ENCODE results near the gene TIGAR.

The TIGAR gene

GRCh38 chr12:4289231-4289878 lies 31.7 kb upstream of the TIGAR start:
- Histone ChIP-seq H3K27me3 (replicated peaks; ENCODE audit: control insufficient read depth, insufficient read depth, low read length) (no peaks in the 10 kb centered on the region), H3K36me3 (ENCODE audit: control insufficient read depth, insufficient read depth, low read length) (peaks cover 60% of the 10 kb centered on the region), H3K4me3 (replicated peaks; ENCODE audit: low read depth, low read length) (no peak overlapping the region)
- DNase-seq (ENCODE audit: extremely low read depth, insufficient read length): no peak
- TF ChIP-seq CTCF (IDR thresholded peaks at IDR 0.05; ENCODE audit: insufficient read depth, low read length, poor library complexity, severe bottlenecking): no peak

GRCh38 chr12:4289998-4290790 lies 30.8 kb upstream of the TIGAR start:
- H3K4me3 ChIP-seq (replicated peaks; ENCODE audit: low read depth, low read length): no peak overlapping the region
- TF ChIP-seq CTCF (IDR thresholded peaks at IDR 0.05; ENCODE audit: insufficient read depth, low read length, poor library complexity, severe bottlenecking): no peak
- DNase-seq (ENCODE audit: extremely low read depth, insufficient read length): no peak
- H3K27me3 ChIP-seq (replicated peaks; ENCODE audit: control insufficient read depth, insufficient read depth, low read length): no peaks in the 10 kb centered on the region
- peaks cover 64% of the 10 kb centered on the region for H3K36me3 ChIP-seq (ENCODE audit: control insufficient read depth, insufficient read depth, low read length)

- no peak for TF ChIP-seq CTCF (IDR thresholded peaks at IDR 0.05; ENCODE audit: insufficient read depth, low read length, poor library complexity, severe bottlenecking)
- DNase-seq (ENCODE audit: extremely low read depth, insufficient read length): no peak
- no peak overlapping the region for H3K4me3 ChIP-seq (replicated peaks; ENCODE audit: low read depth, low read length)
- no peaks in the 10 kb centered on the region for H3K27me3 ChIP-seq (replicated peaks; ENCODE audit: control insufficient read depth, insufficient read depth, low read length)
- peaks cover 56% of the 10 kb centered on the region for H3K36me3 ChIP-seq (ENCODE audit: control insufficient read depth, insufficient read depth, low read length)
Observed at GRCh38 chr12:4292341-4293073, 28.5 kb upstream of the TIGAR start.

GRCh38 chr12:4293299-4293965 lies 27.6 kb upstream of the TIGAR start:
- no peak for DNase-seq (ENCODE audit: extremely low read depth, insufficient read length)
- no peak for TF ChIP-seq CTCF (IDR thresholded peaks at IDR 0.05; ENCODE audit: insufficient read depth, low read length, poor library complexity, severe bottlenecking)
- H3K36me3 ChIP-seq (ENCODE audit: control insufficient read depth, insufficient read depth, low read length): peaks cover 51% of the 10 kb centered on the region
- H3K27me3 ChIP-seq (replicated peaks; ENCODE audit: control insufficient read depth, insufficient read depth, low read length): no peaks in the 10 kb centered on the region
- H3K4me3 ChIP-seq (replicated peaks; ENCODE audit: low read depth, low read length): no peak overlapping the region

- Histone ChIP-seq H3K36me3 (ENCODE audit: control insufficient read depth, insufficient read depth, low read length) (peaks cover 47% of the 10 kb centered on the region), H3K4me3 (replicated peaks; ENCODE audit: low read depth, low read length) (no peak overlapping the region), H3K27me3 (replicated peaks; ENCODE audit: control insufficient read depth, insufficient read depth, low read length) (no peaks in the 10 kb centered on the region)
- DNase-seq (ENCODE audit: extremely low read depth, insufficient read length): no peak
- TF ChIP-seq CTCF (IDR thresholded peaks at IDR 0.05; ENCODE audit: insufficient read depth, low read length, poor library complexity, severe bottlenecking): no peak
Observed at GRCh38 chr12:4293966-4294505, 27.0 kb upstream of the TIGAR start.
